HCT116 (cell line): Measurements from ENCODE around the gene ZC3H15. TPM values are rescaled to one million over a fixed set of nuclear protein-coding genes. Genes with fewer than 3 reads are reported as not detected.
"Not testable (repeated sequence)": the region's sequence is repeated elsewhere in the genome, so short reads cannot be mapped to it uniquely, and the experiment has no call there.

ENCODE experiments used
- ATAC-seq: fragments of 200-7000 bp; cut with Tn5 transposase; 2 replicates; pipeline ENCODE4 v1.9.1; 2020; ENCODE audit warnings: mild to moderate bottlenecking, moderate library complexity
- BruUV-seq: library from RNA; stranded (reverse); fragments of 400-500 nt; replicated peaks from 2 replicates; lab custom pipeline; 2021; lab: Mats Ljungman, UMichigan
- CTCF ChIA-PET: fragments of 300-600 bp; sonication (Branson Sonifier 250); formaldehyde crosslinking; loops from one replicate; lab custom pipeline; 2021; ENCODE audit warnings: antibody characterized with exemption; lab: Charles Lee
- POLR2A ChIA-PET: fragments of 300-600, 350-600 bp; sonication (Branson Sonifier 250); formaldehyde crosslinking; loops from one replicate; lab custom pipeline; 2021; ENCODE audit warnings: antibody characterized with exemption; lab: Charles Lee
- RAD21 ChIA-PET, 2 experiments: fragments of 300-600 bp; sonication (Branson Sonifier 250); formaldehyde crosslinking; loops; one replicate each; lab custom pipeline; 2023; ENCODE audit warnings: low total read pairs in 2 of 2; ENCODE audit not compliant: uncharacterized antibody in 2 of 2, unreplicated experiment in 2 of 2, low non-redundant PET in 1 of 2; lab: Charles Lee
- DNase-seq: peaks from one replicate; pipeline ENCODE4 v3.0.0-alpha.2; 2010; ENCODE audit warnings: low read depth, low spot score
- H2AFZ ChIP-seq: fragments of 200-600 bp; shearing (Covaris generic), sonication (generic); 2 replicates; pipeline ENCODE4 v1.6.1; 2017; ENCODE audit warnings: low read depth, mixed run types, mixed read lengths, antibody characterized with exemption, low read length; ENCODE audit not compliant: poor library complexity, severe bottlenecking
- H3K27ac ChIP-seq: 2 replicates; pipeline ENCODE4 v1.5.1; 2012; ENCODE audit warnings: low read depth, low read length
- H3K27me3 ChIP-seq: fragments of 200-600 bp; sonication (generic); 2 replicates; pipeline ENCODE4 v1.6.1; 2016; ENCODE audit warnings: mixed run types, low read length, mixed read lengths; ENCODE audit not compliant: insufficient read depth
- H3K36me3 ChIP-seq, 2 experiments: fragments of 200-500 bp in 1 of 2; fragments of 200-600 bp in 1 of 2; sonication (Bioruptor generic) in 1 of 2; sonication (generic) in 1 of 2; 2 replicates each; pipeline versions ENCODE4 v1.5.1 to v1.6.1; 2014 to 2016; ENCODE audit warnings: low read length in 2 of 2, inconsistent platforms in 1 of 2, mixed read lengths in 1 of 2, mixed run types in 1 of 2; ENCODE audit not compliant: insufficient read depth in 2 of 2, control insufficient read depth in 1 of 2
- H3K4me1 ChIP-seq, 2 experiments: fragments of 200-600 bp in 1 of 2; sonication (generic) in 1 of 2; 2 replicates each; pipeline versions ENCODE4 v1.5.1 to v1.6.1; 2012 to 2017; ENCODE audit warnings: low read length in 2 of 2, inconsistent platforms in 1 of 2, mild to moderate bottlenecking in 1 of 2, mixed read lengths in 1 of 2, mixed run types in 1 of 2, moderate library complexity in 1 of 2; ENCODE audit not compliant: insufficient read depth in 2 of 2, control insufficient read depth in 1 of 2
- H3K4me2 ChIP-seq: fragments of 200-600 bp; sonication (generic); 2 replicates; pipeline ENCODE4 v1.6.1; 2017; ENCODE audit warnings: mixed run types, low read length, mixed read lengths
- H3K4me3 ChIP-seq, 2 experiments: fragments of 200-600 bp in 1 of 2; sonication (generic) in 1 of 2; replicated peaks in 1 of 2; 2 replicates each; pipeline ENCODE4 v1.5.1; 2011 to 2016; ENCODE audit warnings: low read length in 2 of 2, control low read depth in 1 of 2, low read depth in 1 of 2, mild to moderate bottlenecking in 1 of 2, mixed read lengths in 1 of 2, mixed run types in 1 of 2
- H3K79me2 ChIP-seq: fragments of 200-600 bp; sonication (generic); 2 replicates; pipeline ENCODE4 v1.6.1; 2017; ENCODE audit warnings: mild to moderate bottlenecking, mixed run types, low read length, moderate library complexity, mixed read lengths; ENCODE audit not compliant: insufficient read depth
- H3K9ac ChIP-seq: fragments of 200-600 bp; sonication (generic); 2 replicates; pipeline ENCODE4 v1.6.1; 2016; ENCODE audit warnings: low read length, mixed read lengths
- H3K9me2 ChIP-seq: fragments of 200-600 bp; sonication (generic), shearing (Covaris generic); 2 replicates; pipeline ENCODE4 v1.6.1; 2017; ENCODE audit warnings: mixed run types, mild to moderate bottlenecking, moderate library complexity; ENCODE audit not compliant: insufficient read depth
- H3K9me3 ChIP-seq, 2 experiments: fragments of 200-500 bp in 1 of 2; fragments of 200-600 bp in 1 of 2; sonication (Bioruptor generic) in 1 of 2; sonication (generic) in 1 of 2; 2 replicates each; pipeline ENCODE4 v1.6.1; 2014 to 2017; ENCODE audit warnings: low read length in 2 of 2, mixed read lengths in 2 of 2, inconsistent platforms in 1 of 2, low read depth in 1 of 2, mild to moderate bottlenecking in 1 of 2, mixed run types in 1 of 2, moderate library complexity in 1 of 2; ENCODE audit not compliant: control insufficient read depth in 1 of 2, insufficient read depth in 1 of 2
- H4K20me1 ChIP-seq: fragments of 200-600 bp; sonication (generic), shearing (Covaris generic); 2 replicates; pipeline ENCODE4 v1.6.1; 2017; ENCODE audit warnings: mixed run types, mild to moderate bottlenecking, moderate library complexity; ENCODE audit not compliant: insufficient read depth
- EGR1 ChIP-seq: IDR thresholded peaks from 2 replicates; pipeline ENCODE4 v1.6.1; 2012; ENCODE audit warnings: low read depth
- POLR2AphosphoS5 ChIP-seq: IDR thresholded peaks from 2 replicates; pipeline ENCODE4 v1.6.1; 2011; ENCODE audit warnings: mild to moderate bottlenecking, low read depth, low read length, moderate library complexity
- SIN3A ChIP-seq: IDR thresholded peaks from 2 replicates; pipeline ENCODE4 v1.6.1; 2012; ENCODE audit warnings: low read depth
- TCF7L2 ChIP-seq: IDR thresholded peaks from 2 replicates; pipeline ENCODE4 v1.7.0; 2011; ENCODE audit warnings: borderline replicate concordance, inconsistent platforms; ENCODE audit not compliant: insufficient read depth, insufficient read length; ENCODE audit errors: extremely low read depth
- ZFX ChIP-seq: fragments of 450-650 bp; IDR thresholded peaks from 2 replicates; pipeline ENCODE4 v1.6.1; 2017
- intact Hi-C: fragments of 100-400 bp; cut with micrococcal nuclease; formaldehyde crosslinking; loops from 2 replicates; pipeline ENCODE4 v1.10.0; 2022
- total RNA-seq: library from RNA; stranded (reverse); gene quantifications from one replicate; pipeline ENCODE4 v1.2.1, GENCODE V29; 2021; ENCODE audit not compliant: unreplicated experiment
- TF ChIP-seq, protein P1 (sequence below): IDR thresholded peaks from 2 replicates; pipeline ENCODE4 v1.6.1; 2011; ENCODE audit warnings: mild to moderate bottlenecking, low read length, moderate library complexity; ENCODE audit not compliant: insufficient replicate concordance; ENCODE audit errors: extremely low read depth
- TF ChIP-seq, protein P2 (sequence below): IDR thresholded peaks from 2 replicates; pipeline ENCODE4 v1.6.1; 2012
- TF ChIP-seq, protein P3 (sequence below): IDR thresholded peaks from 2 replicates; pipeline ENCODE4 v1.6.1; 2012

ZC3H15 gene
- total RNA-seq, 1 experiment from 2014 or later: 75.2 TPM

DNA sequence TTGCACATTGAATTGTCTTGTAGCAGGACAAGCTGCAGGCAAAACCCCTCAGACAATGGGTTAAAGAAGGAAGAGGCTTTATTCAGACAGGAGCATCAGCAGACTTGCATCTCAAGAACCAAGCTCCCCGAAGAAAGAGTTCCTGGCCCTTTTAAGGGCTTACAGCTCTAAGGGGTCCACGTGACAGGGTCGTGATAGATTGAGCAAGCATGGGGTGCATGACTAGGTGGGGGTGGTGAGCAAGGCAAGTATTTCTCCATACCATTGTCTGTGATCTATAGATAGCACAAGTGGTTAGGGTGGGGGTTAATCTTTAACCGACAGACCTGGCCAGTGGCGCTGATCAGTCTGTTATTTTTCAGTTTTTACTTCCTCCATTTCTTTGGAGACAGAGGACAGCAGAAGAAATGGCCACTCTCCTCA is 46.4 kb upstream of the ZC3H15 start:
- H3K4me1 ChIP-seq, H4K20me1 ChIP-seq, H3K9me3 ChIP-seq, H3K27ac ChIP-seq, DNase-seq, H3K9me2 ChIP-seq, intact Hi-C loops, H3K4me2 ChIP-seq, RAD21 ChIA-PET, H3K4me3 ChIP-seq, H3K79me2 ChIP-seq, H2AFZ ChIP-seq, POLR2A ChIA-PET, H3K9ac ChIP-seq, H3K27me3 ChIP-seq, CTCF ChIA-PET, ATAC-seq, H3K36me3 ChIP-seq, BruUV-seq: not testable (repeated sequence)

DNA sequence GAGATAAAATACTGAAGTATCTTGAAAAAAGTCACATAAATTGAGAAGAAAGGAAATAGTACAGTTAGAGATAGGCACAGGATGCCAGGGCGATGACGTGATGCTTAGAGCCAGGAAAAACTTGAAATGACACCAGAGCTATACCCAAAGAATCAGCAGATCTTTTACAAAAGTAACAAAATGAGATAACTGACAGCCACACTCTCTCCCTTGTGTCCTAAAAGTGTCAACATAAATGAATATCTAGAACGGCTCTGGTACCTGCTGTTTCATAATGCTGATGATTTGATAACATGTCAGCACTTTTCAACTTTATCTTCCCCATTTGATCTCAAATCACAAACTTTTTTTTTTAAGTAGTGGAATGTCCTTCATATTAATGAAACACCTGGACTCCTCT is 45.6 kb upstream of the ZC3H15 start:
- Histone ChIP-seq H3K36me3 (no peaks in the 10 kb centered on the region), H3K4me1 (no peaks in the 10 kb centered on the region), H3K9ac (no peak overlapping the region), H4K20me1 (no peaks in the 10 kb centered on the region), H3K9me3 (no peaks in the 10 kb centered on the region), H3K27me3 (no peaks in the 10 kb centered on the region), H3K79me2 (no peaks in the 10 kb centered on the region), H3K4me2 (no peak overlapping the region), H3K4me3 (no peak overlapping the region), H3K27ac (no peak overlapping the region), H2AFZ (no peak overlapping the region), H3K9me2 (no peaks in the 10 kb centered on the region)
- POLR2A ChIA-PET: no interaction called here
- intact Hi-C loops: no loop called here
- no TSS peak for BruUV-seq
- CTCF ChIA-PET: no interaction called here
- ATAC-seq: no peak
- TF ChIP-seq ZFX (no peak), TCF7L2 (no peak), SIN3A (no peak), EGR1 (no peak), POLR2AphosphoS5 (no peak)
- TF ChIP-seq, protein P1, sequence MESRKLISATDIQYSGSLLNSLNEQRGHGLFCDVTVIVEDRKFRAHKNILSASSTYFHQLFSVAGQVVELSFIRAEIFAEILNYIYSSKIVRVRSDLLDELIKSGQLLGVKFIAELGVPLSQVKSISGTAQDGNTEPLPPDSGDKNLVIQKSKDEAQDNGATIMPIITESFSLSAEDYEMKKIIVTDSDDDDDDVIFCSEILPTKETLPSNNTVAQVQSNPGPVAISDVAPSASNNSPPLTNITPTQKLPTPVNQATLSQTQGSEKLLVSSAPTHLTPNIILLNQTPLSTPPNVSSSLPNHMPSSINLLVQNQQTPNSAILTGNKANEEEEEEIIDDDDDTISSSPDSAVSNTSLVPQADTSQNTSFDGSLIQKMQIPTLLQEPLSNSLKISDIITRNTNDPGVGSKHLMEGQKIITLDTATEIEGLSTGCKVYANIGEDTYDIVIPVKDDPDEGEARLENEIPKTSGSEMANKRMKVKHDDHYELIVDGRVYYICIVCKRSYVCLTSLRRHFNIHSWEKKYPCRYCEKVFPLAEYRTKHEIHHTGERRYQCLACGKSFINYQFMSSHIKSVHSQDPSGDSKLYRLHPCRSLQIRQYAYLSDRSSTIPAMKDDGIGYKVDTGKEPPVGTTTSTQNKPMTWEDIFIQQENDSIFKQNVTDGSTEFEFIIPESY: no peak
- TF ChIP-seq, protein P2, sequence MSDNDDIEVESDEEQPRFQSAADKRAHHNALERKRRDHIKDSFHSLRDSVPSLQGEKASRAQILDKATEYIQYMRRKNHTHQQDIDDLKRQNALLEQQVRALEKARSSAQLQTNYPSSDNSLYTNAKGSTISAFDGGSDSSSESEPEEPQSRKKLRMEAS: no peak
- TF ChIP-seq, protein P3, sequence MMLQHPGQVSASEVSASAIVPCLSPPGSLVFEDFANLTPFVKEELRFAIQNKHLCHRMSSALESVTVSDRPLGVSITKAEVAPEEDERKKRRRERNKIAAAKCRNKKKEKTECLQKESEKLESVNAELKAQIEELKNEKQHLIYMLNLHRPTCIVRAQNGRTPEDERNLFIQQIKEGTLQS: no peak
- DNase-seq: no peak
- RAD21 ChIA-PET: no interaction called here
